ENCODE measurements around the gene TCF19.

DNA sequence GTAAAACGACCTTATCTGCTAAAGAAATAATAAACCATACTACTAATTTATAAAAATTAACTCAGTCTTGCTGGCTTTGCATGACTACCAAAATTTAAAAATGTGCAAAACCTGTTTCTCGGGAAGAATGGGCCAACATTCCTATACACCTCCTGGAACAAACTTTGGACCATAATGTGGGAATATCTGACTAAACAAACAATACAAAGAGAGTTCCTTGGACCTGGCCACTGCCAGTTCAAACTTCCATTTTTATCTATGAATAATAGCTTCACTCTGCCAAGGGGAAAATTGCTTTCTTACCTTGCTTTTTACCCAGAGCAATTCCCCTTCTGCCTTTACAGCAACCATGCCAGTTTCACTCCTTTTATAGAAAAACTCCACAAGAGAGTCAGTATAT, 50.7 kb downstream of the TCF19 start:
- TF ChIP-seq, protein P1, sequence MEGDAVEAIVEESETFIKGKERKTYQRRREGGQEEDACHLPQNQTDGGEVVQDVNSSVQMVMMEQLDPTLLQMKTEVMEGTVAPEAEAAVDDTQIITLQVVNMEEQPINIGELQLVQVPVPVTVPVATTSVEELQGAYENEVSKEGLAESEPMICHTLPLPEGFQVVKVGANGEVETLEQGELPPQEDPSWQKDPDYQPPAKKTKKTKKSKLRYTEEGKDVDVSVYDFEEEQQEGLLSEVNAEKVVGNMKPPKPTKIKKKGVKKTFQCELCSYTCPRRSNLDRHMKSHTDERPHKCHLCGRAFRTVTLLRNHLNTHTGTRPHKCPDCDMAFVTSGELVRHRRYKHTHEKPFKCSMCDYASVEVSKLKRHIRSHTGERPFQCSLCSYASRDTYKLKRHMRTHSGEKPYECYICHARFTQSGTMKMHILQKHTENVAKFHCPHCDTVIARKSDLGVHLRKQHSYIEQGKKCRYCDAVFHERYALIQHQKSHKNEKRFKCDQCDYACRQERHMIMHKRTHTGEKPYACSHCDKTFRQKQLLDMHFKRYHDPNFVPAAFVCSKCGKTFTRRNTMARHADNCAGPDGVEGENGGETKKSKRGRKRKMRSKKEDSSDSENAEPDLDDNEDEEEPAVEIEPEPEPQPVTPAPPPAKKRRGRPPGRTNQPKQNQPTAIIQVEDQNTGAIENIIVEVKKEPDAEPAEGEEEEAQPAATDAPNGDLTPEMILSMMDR (IDR thresholded peaks at IDR 0.05; ENCODE audit: low read depth, low read length): no peak
- no peak for TF ChIP-seq EZH2phosphoT487 (IDR thresholded peaks at IDR 0.05; ENCODE audit: low read depth)

All from OCI-LY3 (cell line).